Measurements from ENCODE around the gene MTMR12. TPM values are rescaled to one million over a fixed set of nuclear protein-coding genes. Genes with fewer than 3 reads are reported as not detected.
"Not testable (repeated sequence)": the region's sequence is repeated elsewhere in the genome, so short reads cannot be mapped to it uniquely, and the experiment has no call there.

The MTMR12 gene
- total RNA-seq, 1 experiment from 2014 or later = 19.8 TPM

GRCh38 chr5:32231241-32231640 is 81.5 kb downstream of the MTMR12 start:
- Histone ChIP-seq H3K4me3 (no peak overlapping the region), H3K36me3 (peaks cover 6% of the 10 kb centered on the region), H3K4me1 (no peaks in the 10 kb centered on the region), H3K27ac (no peak overlapping the region), H3K9me3 (replicated peaks) (no peaks in the 10 kb centered on the region), H3K27me3 (no peaks in the 10 kb centered on the region)
- no peak for DNase-seq

GRCh38 chr5:32230356-32231099 is 82.2 kb downstream of the MTMR12 start:
- Histone ChIP-seq H3K4me1 (no peaks in the 10 kb centered on the region), H3K36me3 (peaks cover 6% of the 10 kb centered on the region), H3K27me3 (no peaks in the 10 kb centered on the region), H3K4me3 (no peak overlapping the region), H3K9me3 (replicated peaks) (no peaks in the 10 kb centered on the region), H3K27ac (no peak overlapping the region)
- no peak for DNase-seq

GRCh38 chr5:32229586-32229985 is 83.2 kb downstream of the MTMR12 start:
- Histone ChIP-seq H3K9me3 (replicated peaks) (no peaks in the 10 kb centered on the region), H3K27ac (no peak overlapping the region), H3K27me3 (no peaks in the 10 kb centered on the region), H3K4me3 (no peak overlapping the region), H3K4me1 (no peaks in the 10 kb centered on the region), H3K36me3 (peaks cover 4% of the 10 kb centered on the region)
- no peak for DNase-seq

- DNase-seq = no peak
- no peaks in the 10 kb centered on the region; the same call in 1 of the 2 replicates for H3K4me1 ChIP-seq
- no peak overlapping the region for H3K4me3 ChIP-seq
- no peak overlapping the region for H3K27ac ChIP-seq
- no peaks in the 10 kb centered on the region for H3K27me3 ChIP-seq
- H3K36me3 ChIP-seq = no peaks in the 10 kb centered on the region
- no peaks in the 10 kb centered on the region for H3K9me3 ChIP-seq (replicated peaks)
Measured at GRCh38 chr5:32228816-32229215, 83.9 kb downstream of the MTMR12 start.

GRCh38 chr5:32225445-32225844 is 87.3 kb downstream of the MTMR12 start:
- Histone ChIP-seq H3K9me3 (replicated peaks) (no peaks in the 10 kb centered on the region), H3K4me3 (no peak overlapping the region), H3K27ac (no peak overlapping the region), H3K4me1 (no peaks in the 10 kb centered on the region; the same call in 1 of the 2 replicates), H3K36me3 (no peaks in the 10 kb centered on the region), H3K27me3 (no peaks in the 10 kb centered on the region)
- no peak for DNase-seq

- Histone ChIP-seq H3K9me3 (replicated peaks) (no peaks in the 10 kb centered on the region), H3K4me3 (no peak overlapping the region), H3K27me3 (no peaks in the 10 kb centered on the region), H3K27ac (no peak overlapping the region), H3K36me3 (no peaks in the 10 kb centered on the region), H3K4me1 (no peaks in the 10 kb centered on the region; the same call in 1 of the 2 replicates)
- no peak for DNase-seq
Measured at GRCh38 chr5:32223972-32224609, 88.6 kb downstream of the MTMR12 start.

GRCh38 chr5:32222723-32223470 is 89.8 kb downstream of the MTMR12 start:
- no peaks in the 10 kb centered on the region for H3K36me3 ChIP-seq
- no peaks in the 10 kb centered on the region; the same call in 1 of the 2 replicates for H3K4me1 ChIP-seq
- H3K27me3 ChIP-seq = no peaks in the 10 kb centered on the region
- H3K27ac ChIP-seq = no peak overlapping the region
- no peak overlapping the region for H3K4me3 ChIP-seq
- DNase-seq = no peak
- no peaks in the 10 kb centered on the region for H3K9me3 ChIP-seq (replicated peaks)

GRCh38 chr5:32217886-32218396 is 94.8 kb downstream of the MTMR12 start:
- H3K9me3 ChIP-seq (replicated peaks) = no peaks in the 10 kb centered on the region
- no peaks in the 10 kb centered on the region for H3K27me3 ChIP-seq
- H3K4me1 ChIP-seq = no peaks in the 10 kb centered on the region
- H3K27ac ChIP-seq = no peak overlapping the region
- peak overlapping the region; percentile 39 for H3K4me3 ChIP-seq
- no peaks in the 10 kb centered on the region for H3K36me3 ChIP-seq
- peak; percentile 65 to 86 for DNase-seq

- H3K27ac ChIP-seq; H3K4me3 ChIP-seq; H3K36me3 ChIP-seq; H3K9me3 ChIP-seq (replicated peaks); H3K4me1 ChIP-seq; H3K27me3 ChIP-seq; DNase-seq: not testable (repeated sequence)
Measured at GRCh38 chr5:32214344-32214743, 98.4 kb downstream of the MTMR12 start.

- Histone ChIP-seq H3K4me3 (no peak overlapping the region), H3K4me1 (no peaks in the 10 kb centered on the region), H3K9me3 (replicated peaks) (no peaks in the 10 kb centered on the region), H3K36me3 (no peaks in the 10 kb centered on the region), H3K27ac (no peak overlapping the region), H3K27me3 (no peaks in the 10 kb centered on the region)
- no peak for DNase-seq
Measured at GRCh38 chr5:32210151-32210550, 102.6 kb downstream of the MTMR12 start.

- not testable (repeated sequence) for H3K27ac ChIP-seq; H3K4me3 ChIP-seq; H3K9me3 ChIP-seq (replicated peaks); DNase-seq; H3K4me1 ChIP-seq; H3K27me3 ChIP-seq; H3K36me3 ChIP-seq
Measured at GRCh38 chr5:32208837-32209236, 103.9 kb downstream of the MTMR12 start.

- DNase-seq = no peak
- H3K27ac ChIP-seq = no peak overlapping the region
- no peaks in the 10 kb centered on the region for H3K4me1 ChIP-seq
- no peaks in the 10 kb centered on the region for H3K27me3 ChIP-seq
- no peaks in the 10 kb centered on the region for H3K36me3 ChIP-seq
- no peak overlapping the region for H3K4me3 ChIP-seq
- H3K9me3 ChIP-seq (replicated peaks) = no peaks in the 10 kb centered on the region
Measured at GRCh38 chr5:32207355-32207634, 105.4 kb downstream of the MTMR12 start.

GRCh38 chr5:32206509-32207354 is 106.0 kb downstream of the MTMR12 start:
- Histone ChIP-seq H3K36me3 (no peaks in the 10 kb centered on the region), H3K9me3 (replicated peaks) (no peaks in the 10 kb centered on the region), H3K27ac (no peak overlapping the region), H3K4me3 (no peak overlapping the region), H3K4me1 (no peaks in the 10 kb centered on the region), H3K27me3 (no peaks in the 10 kb centered on the region)
- no peak for DNase-seq

GRCh38 chr5:32206053-32206452 is 106.7 kb downstream of the MTMR12 start:
- Histone ChIP-seq H3K4me1 (peaks cover 1% of the 10 kb centered on the region; the same call in 1 of the 2 replicates), H3K4me3 (no peak overlapping the region), H3K9me3 (replicated peaks) (no peaks in the 10 kb centered on the region), H3K27me3 (no peaks in the 10 kb centered on the region), H3K36me3 (no peaks in the 10 kb centered on the region), H3K27ac (no peak overlapping the region)
- DNase-seq = no peak

Measured in SJCRH30 (cell line).